BLaER1 treated with 17β-estradiol and CSF1 and Interleukin-3, amounts not matched to agents 10 nM and 100 nM (cell line): Measurements from ENCODE around the gene DHX8.

Experiments used
- H3K27ac ChIP-seq, 11 experiments: shearing (Covaris generic); formaldehyde crosslinking; 2 replicates each; pipeline ENCODE4 v1.8.1; 2022
- H3K27me3 ChIP-seq, 11 experiments: shearing (Covaris generic); formaldehyde crosslinking; 2 replicates each; pipeline ENCODE4 v1.8.1; 2022
- H3K36me3 ChIP-seq, 11 experiments: shearing (Covaris generic); formaldehyde crosslinking; 2 replicates each; pipeline ENCODE4 v1.8.1; 2022
- H3K4me1 ChIP-seq, 10 experiments: shearing (Covaris generic); formaldehyde crosslinking; 2 replicates each; pipeline ENCODE4 v1.8.1; 2022
- H3K4me2 ChIP-seq, 11 experiments: shearing (Covaris generic); formaldehyde crosslinking; 2 replicates each; pipeline ENCODE4 v1.8.1; 2022
- H3K4me3 ChIP-seq, 10 experiments: shearing (Covaris generic); formaldehyde crosslinking; 2 replicates each; pipeline ENCODE4 v1.8.1; 2022
- H3K9ac ChIP-seq, 11 experiments: shearing (Covaris generic); formaldehyde crosslinking; 2 replicates each; pipeline ENCODE4 v1.8.1; 2022
- H3K9me3 ChIP-seq, 11 experiments: shearing (Covaris generic); formaldehyde crosslinking; replicated peaks in 1 of 11; 2 replicates each; pipeline ENCODE4 v1.8.1; 2022
- H4K20me1 ChIP-seq, 11 experiments: shearing (Covaris generic); formaldehyde crosslinking; 2 replicates each; pipeline ENCODE4 v1.8.1; 2022
- Cebpa-rat ChIP-seq, 11 experiments: shearing (Covaris generic); IDR thresholded peaks; 2 replicates each; pipeline ENCODE4 v1.8.1; 2022

Gene DHX8

GRCh38 chr17:43547189-43547550, 63.4 kb downstream of the DHX8 start:
- peaks cover 14 to 26% (median 22%) of the 10 kb centered on the region in 10 experiments; a peak in 19 of 20 replicates for H3K4me1 ChIP-seq
- no peaks in the 10 kb centered on the region for H3K9me3 ChIP-seq
- H3K36me3 ChIP-seq = no peaks in the 10 kb centered on the region
- peaks cover 0 to 4% (median 0%) of the 10 kb centered on the region in 11 experiments; a peak in 4 of 22 replicates for H4K20me1 ChIP-seq
- peak overlapping the region in 5 of 11 experiments; percentile 73 to 83 (median 81); a peak in 5 of 22 replicates for H3K9ac ChIP-seq
- peaks cover 40 to 59% (median 55%) of the 10 kb centered on the region in 11 experiments for H3K27me3 ChIP-seq
- no peak for TF ChIP-seq Cebpa-rat (IDR thresholded peaks at IDR 0.05)
- no peak overlapping the region for H3K4me3 ChIP-seq
- peak overlapping the region; percentile 91 to 100 (median 98); a peak in 21 of 22 replicates for H3K4me2 ChIP-seq
- no peak overlapping the region for H3K27ac ChIP-seq

GRCh38 chr17:43547659-43548256, 64.0 kb downstream of the DHX8 start:
- peaks cover 0 to 4% (median 0%) of the 10 kb centered on the region in 11 experiments; a peak in 4 of 22 replicates for H4K20me1 ChIP-seq
- peaks cover 14 to 26% (median 22%) of the 10 kb centered on the region in 10 experiments; a peak in 19 of 20 replicates for H3K4me1 ChIP-seq
- H3K36me3 ChIP-seq = no peaks in the 10 kb centered on the region
- no peaks in the 10 kb centered on the region for H3K9me3 ChIP-seq
- no peak overlapping the region for H3K27ac ChIP-seq
- TF ChIP-seq Cebpa-rat (IDR thresholded peaks at IDR 0.05) = no peak
- peaks cover 37 to 53% (median 50%) of the 10 kb centered on the region in 11 experiments for H3K27me3 ChIP-seq
- H3K4me3 ChIP-seq = no peak overlapping the region
- no peak overlapping the region for H3K4me2 ChIP-seq
- no peak overlapping the region for H3K9ac ChIP-seq

GRCh38 chr17:43548689-43549379, 65.1 kb downstream of the DHX8 start:
- Histone ChIP-seq H3K9ac (no peak overlapping the region), H3K9me3 (no peaks in the 10 kb centered on the region), H4K20me1 (peaks cover 0 to 4% (median 0%) of the 10 kb centered on the region in 11 experiments; a peak in 2 of 22 replicates), H3K4me3 (no peak overlapping the region), H3K36me3 (no peaks in the 10 kb centered on the region), H3K27ac (no peak overlapping the region), H3K4me2 (no peak overlapping the region), H3K4me1 (peaks cover 14 to 23% (median 19%) of the 10 kb centered on the region in 10 experiments; a peak in 19 of 20 replicates), H3K27me3 (peaks cover 27 to 48% (median 43%) of the 10 kb centered on the region in 11 experiments)
- no peak for TF ChIP-seq Cebpa-rat (IDR thresholded peaks at IDR 0.05)

- H3K4me2 ChIP-seq = no peak overlapping the region
Measured at GRCh38 chr17:43549496-43549895, 65.7 kb downstream of the DHX8 start.

DNA sequence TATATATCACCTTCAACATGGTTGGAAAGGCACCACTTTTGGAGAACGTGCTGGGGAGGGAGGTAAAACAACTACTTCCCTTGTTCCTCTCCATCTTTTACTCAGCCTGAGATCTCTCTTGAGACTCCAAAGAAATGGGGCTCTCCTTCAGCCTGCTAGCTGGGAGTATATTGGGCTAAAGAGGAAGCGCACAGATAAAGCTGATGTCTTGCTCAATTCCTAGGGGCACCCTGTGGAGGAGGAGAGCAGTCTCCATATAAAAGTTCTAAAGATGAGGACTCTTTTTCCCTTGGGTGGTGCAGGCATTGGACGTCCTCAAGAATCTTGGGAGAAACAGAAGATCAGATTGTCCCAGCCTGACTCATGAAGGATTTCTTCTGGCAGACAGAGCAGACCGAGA, 67.0 kb downstream of the DHX8 start:
- H3K27ac ChIP-seq = no peak overlapping the region
- H3K9ac ChIP-seq = no peak overlapping the region
- no peaks in the 10 kb centered on the region for H3K9me3 ChIP-seq
- peaks cover 22 to 46% (median 38%) of the 10 kb centered on the region in 11 experiments for H3K27me3 ChIP-seq
- H3K36me3 ChIP-seq = no peaks in the 10 kb centered on the region
- TF ChIP-seq Cebpa-rat (IDR thresholded peaks at IDR 0.05) = no peak
- no peaks in the 10 kb centered on the region; a peak in 1 of 22 replicates for H4K20me1 ChIP-seq
- no peak overlapping the region for H3K4me3 ChIP-seq
- H3K4me2 ChIP-seq = peak overlapping the region in 1 of 11 experiments; percentile 13; a peak in 1 of 22 replicates
- peaks cover 0 to 20% (median 10%) of the 10 kb centered on the region in 10 experiments; a peak in 14 of 20 replicates for H3K4me1 ChIP-seq

More at GRCh38 chr17:43549496-43549895, 65.7 kb downstream of the DHX8 start:
- Histone ChIP-seq H3K9me3 (no peaks in the 10 kb centered on the region), H3K27me3 (peaks cover 25 to 48% (median 43%) of the 10 kb centered on the region in 11 experiments), H3K4me3 (no peak overlapping the region), H3K27ac (no peak overlapping the region), H4K20me1 (no peaks in the 10 kb centered on the region; a peak in 2 of 22 replicates), H3K4me1 (peaks cover 7 to 16% (median 14%) of the 10 kb centered on the region in 10 experiments; a peak in 19 of 20 replicates), H3K36me3 (no peaks in the 10 kb centered on the region), H3K9ac (no peak overlapping the region)
- TF ChIP-seq Cebpa-rat (IDR thresholded peaks at IDR 0.05) = no peak

GRCh38 chr17:43552229-43552837, 68.6 kb downstream of the DHX8 start:
- no peaks in the 10 kb centered on the region for H3K36me3 ChIP-seq
- peaks cover 12 to 30% (median 23%) of the 10 kb centered on the region in 11 experiments; a peak in 20 of 22 replicates for H3K27me3 ChIP-seq
- no peak overlapping the region for H3K27ac ChIP-seq
- H4K20me1 ChIP-seq = no peaks in the 10 kb centered on the region
- H3K4me1 ChIP-seq = peaks cover 0 to 29% (median 8%) of the 10 kb centered on the region in 10 experiments; a peak in 10 of 20 replicates
- H3K4me3 ChIP-seq = no peak overlapping the region
- no peaks in the 10 kb centered on the region for H3K9me3 ChIP-seq
- TF ChIP-seq Cebpa-rat (IDR thresholded peaks at IDR 0.05) = no peak
- H3K4me2 ChIP-seq = no peak overlapping the region
- no peak overlapping the region for H3K9ac ChIP-seq

DNA sequence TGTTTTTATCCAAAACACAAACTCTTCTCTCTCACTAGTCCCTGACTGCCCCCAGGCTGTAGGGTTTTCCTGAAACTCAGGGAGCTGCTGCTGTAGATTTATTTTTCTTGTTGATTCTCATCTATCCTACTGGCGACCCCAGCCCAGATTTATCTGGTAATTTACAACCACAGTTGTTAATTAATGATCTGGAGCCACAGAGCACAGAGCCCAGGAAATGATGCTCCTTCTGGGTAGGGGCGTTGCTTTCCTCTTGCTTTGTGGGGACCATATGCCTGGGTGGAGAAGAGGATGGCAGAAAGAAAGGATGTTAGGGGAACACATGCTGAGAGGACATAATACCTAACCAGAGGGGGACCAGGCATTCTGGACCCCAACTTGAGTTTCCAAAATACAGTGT, 69.8 kb downstream of the DHX8 start:
- H3K9me3 ChIP-seq = no peaks in the 10 kb centered on the region
- H3K4me1 ChIP-seq = peaks cover 0 to 29% (median 8%) of the 10 kb centered on the region in 10 experiments; a peak in 10 of 20 replicates
- no peaks in the 10 kb centered on the region for H3K36me3 ChIP-seq
- peaks cover 6 to 22% (median 17%) of the 10 kb centered on the region in 11 experiments; a peak in 15 of 22 replicates for H3K27me3 ChIP-seq
- no peak for TF ChIP-seq Cebpa-rat (IDR thresholded peaks at IDR 0.05)
- H3K9ac ChIP-seq = no peak overlapping the region
- no peak overlapping the region for H3K4me3 ChIP-seq
- H4K20me1 ChIP-seq = no peaks in the 10 kb centered on the region
- no peak overlapping the region for H3K4me2 ChIP-seq
- no peak overlapping the region for H3K27ac ChIP-seq

DNA sequence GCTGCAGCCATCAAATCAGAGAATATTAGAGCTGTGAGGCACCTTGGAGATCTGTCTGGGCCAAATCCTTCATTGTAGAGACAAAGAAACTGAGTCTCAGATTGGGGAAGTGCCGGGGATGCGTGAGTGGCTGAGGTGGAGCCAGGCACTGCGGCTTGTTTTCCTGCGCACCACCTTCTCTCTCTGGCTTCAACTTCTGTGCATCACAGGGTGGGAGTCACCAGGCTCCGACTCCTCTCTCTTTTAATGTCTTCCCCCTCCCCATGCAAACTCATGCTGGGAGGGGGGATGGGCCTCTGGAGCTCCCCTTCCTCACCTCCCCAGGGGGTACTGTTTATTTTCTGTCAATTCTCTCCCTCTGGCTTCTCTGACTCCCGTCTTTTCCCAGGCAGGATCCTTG, 71.1 kb downstream of the DHX8 start:
- Histone ChIP-seq H4K20me1 (no peaks in the 10 kb centered on the region), H3K4me1 (peaks cover 0 to 32% (median 8%) of the 10 kb centered on the region in 10 experiments; a peak in 10 of 20 replicates), H3K27ac (no peak overlapping the region), H3K4me2 (peak overlapping the region in 4 of 11 experiments; percentile 19 to 32 (median 26); a peak in 3 of 22 replicates), H3K4me3 (no peak overlapping the region), H3K27me3 (peaks cover 6 to 22% (median 17%) of the 10 kb centered on the region in 11 experiments; a peak in 15 of 22 replicates), H3K9ac (no peak overlapping the region), H3K9me3 (no peaks in the 10 kb centered on the region), H3K36me3 (no peaks in the 10 kb centered on the region)
- TF ChIP-seq Cebpa-rat (IDR thresholded peaks at IDR 0.05) = no peak

- Histone ChIP-seq H3K4me1 (peaks cover 0 to 34% (median 8%) of the 10 kb centered on the region in 10 experiments; a peak in 10 of 20 replicates), H3K27me3 (peaks cover 6 to 22% (median 17%) of the 10 kb centered on the region in 11 experiments; a peak in 15 of 22 replicates), H3K36me3 (no peaks in the 10 kb centered on the region), H3K4me3 (no peak overlapping the region), H4K20me1 (no peaks in the 10 kb centered on the region), H3K4me2 (peak overlapping the region in 6 of 11 experiments; percentile 6 to 76 (median 60); a peak in 12 of 22 replicates), H3K9me3 (no peaks in the 10 kb centered on the region), H3K9ac (no peak overlapping the region), H3K27ac (peak overlapping the region in 2 of 11 experiments; percentile 22 to 32; a peak in 2 of 22 replicates)
- TF ChIP-seq Cebpa-rat (IDR thresholded peaks at IDR 0.05) = no peak
Measured at GRCh38 chr17:43556292-43556691, 72.5 kb downstream of the DHX8 start.
